Glutamatergic neuron (in vitro differentiated cells): ENCODE data around the gene MTCH1. TPM values are rescaled to one million over a fixed set of nuclear protein-coding genes. Genes with fewer than 3 reads are reported as not detected.

Source experiments
- DNase-seq: peaks from one replicate; pipeline ENCODE4 v3.0.0; 2022
- H3K27ac Mint-ChIP-seq: one replicate; pipeline ENCODE4 v1.8.0; 2020; ENCODE audit warnings: mild to moderate bottlenecking, mixed read lengths, inconsistent platforms; ENCODE audit not compliant: unreplicated experiment
- H3K27me3 Mint-ChIP-seq: one replicate; pipeline ENCODE4 v1.8.0; 2020; ENCODE audit warnings: mild to moderate bottlenecking, moderate library complexity, mixed read lengths, inconsistent platforms; ENCODE audit not compliant: unreplicated experiment
- H3K36me3 Mint-ChIP-seq: one replicate; pipeline ENCODE4 v1.8.0; 2020; ENCODE audit warnings: mild to moderate bottlenecking, mixed read lengths, inconsistent platforms; ENCODE audit not compliant: unreplicated experiment
- H3K4me1 Mint-ChIP-seq: one replicate; pipeline ENCODE4 v1.8.0; 2020; ENCODE audit warnings: mild to moderate bottlenecking, low read depth, mixed read lengths, inconsistent platforms; ENCODE audit not compliant: unreplicated experiment
- H3K4me3 Mint-ChIP-seq: one replicate; pipeline ENCODE4 v1.8.0; 2020; ENCODE audit warnings: mild to moderate bottlenecking, mixed read lengths, inconsistent platforms; ENCODE audit not compliant: unreplicated experiment
- H3K9me3 Mint-ChIP-seq: one replicate; pipeline ENCODE4 v1.8.0; 2020; ENCODE audit warnings: mild to moderate bottlenecking, moderate library complexity, mixed read lengths, inconsistent platforms; ENCODE audit not compliant: unreplicated experiment
- total RNA-seq: library from RNA; stranded (reverse); fragmentation: NEBNext Ultra II Directional; extraction: Animal tissue kit (Norgen Biotek cat#: 25700); gene quantifications from one replicate; pipeline ENCODE4 v1.2.1, GENCODE V29; 2021; ENCODE audit not compliant: unreplicated experiment
- TF ChIP-seq, protein P1 (sequence below): fragments of 200-600 bp; sonication (generic); IDR thresholded peaks from one replicate; pipeline ENCODE4 v1.5.0; 2021; ENCODE audit not compliant: partially characterized antibody, unreplicated experiment

The MTCH1 gene
- total RNA-seq, 1 donor from 2014 or later: 179 TPM

DNA sequence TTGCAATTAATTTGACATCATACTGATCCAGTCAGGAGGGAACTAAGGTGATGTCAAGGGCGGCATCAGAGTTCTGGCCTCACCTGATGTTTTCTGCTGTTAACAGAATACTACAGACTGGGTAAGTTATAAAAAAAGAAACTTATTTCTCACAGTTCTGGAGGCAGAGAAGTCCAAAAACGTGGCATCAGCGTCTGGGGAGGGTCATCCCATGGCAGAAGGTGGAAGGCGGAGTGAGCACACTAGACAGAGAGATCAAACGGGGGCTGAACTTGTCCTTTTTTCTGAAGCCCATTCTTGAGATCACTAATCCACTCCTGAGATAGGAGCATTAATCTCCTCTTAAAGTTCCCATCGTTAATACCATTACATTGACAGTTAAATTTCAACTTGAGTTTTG lies 3.3 kb upstream of the MTCH1 start:
- Mint-ChIP-seq H3K27ac (no peak overlapping the region), H3K36me3 (no peaks in the 10 kb centered on the region), H3K27me3 (peaks cover 9% of the 10 kb centered on the region), H3K4me3 (no peak overlapping the region), H3K9me3 (peaks cover 3% of the 10 kb centered on the region), H3K4me1 (peaks cover 3% of the 10 kb centered on the region)
- TF ChIP-seq, protein P1, sequence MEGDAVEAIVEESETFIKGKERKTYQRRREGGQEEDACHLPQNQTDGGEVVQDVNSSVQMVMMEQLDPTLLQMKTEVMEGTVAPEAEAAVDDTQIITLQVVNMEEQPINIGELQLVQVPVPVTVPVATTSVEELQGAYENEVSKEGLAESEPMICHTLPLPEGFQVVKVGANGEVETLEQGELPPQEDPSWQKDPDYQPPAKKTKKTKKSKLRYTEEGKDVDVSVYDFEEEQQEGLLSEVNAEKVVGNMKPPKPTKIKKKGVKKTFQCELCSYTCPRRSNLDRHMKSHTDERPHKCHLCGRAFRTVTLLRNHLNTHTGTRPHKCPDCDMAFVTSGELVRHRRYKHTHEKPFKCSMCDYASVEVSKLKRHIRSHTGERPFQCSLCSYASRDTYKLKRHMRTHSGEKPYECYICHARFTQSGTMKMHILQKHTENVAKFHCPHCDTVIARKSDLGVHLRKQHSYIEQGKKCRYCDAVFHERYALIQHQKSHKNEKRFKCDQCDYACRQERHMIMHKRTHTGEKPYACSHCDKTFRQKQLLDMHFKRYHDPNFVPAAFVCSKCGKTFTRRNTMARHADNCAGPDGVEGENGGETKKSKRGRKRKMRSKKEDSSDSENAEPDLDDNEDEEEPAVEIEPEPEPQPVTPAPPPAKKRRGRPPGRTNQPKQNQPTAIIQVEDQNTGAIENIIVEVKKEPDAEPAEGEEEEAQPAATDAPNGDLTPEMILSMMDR: no peak
- no peak for DNase-seq

DNA sequence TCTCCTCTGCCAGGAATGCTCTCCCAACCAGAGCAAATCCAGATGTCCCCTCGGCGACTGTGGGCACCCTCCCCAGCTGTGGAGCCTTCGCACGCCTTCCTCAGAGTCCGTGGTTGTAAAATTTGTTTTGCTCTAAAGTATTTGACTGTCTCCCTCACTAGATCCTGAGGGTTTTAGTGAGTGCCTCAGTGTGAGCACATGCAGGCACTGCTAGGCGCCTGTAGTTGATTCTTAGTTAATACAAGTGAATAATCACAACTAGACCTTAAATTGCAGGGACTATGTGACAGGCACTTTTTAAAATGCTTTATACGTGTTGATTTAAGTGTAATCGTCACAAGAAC lies 680 bp upstream of the MTCH1 start:
- no peak for DNase-seq
- H3K9me3 Mint-ChIP-seq: peaks cover 4% of the 10 kb centered on the region
- peaks cover 7% of the 10 kb centered on the region for H3K27me3 Mint-ChIP-seq
- H3K4me3 Mint-ChIP-seq: peak overlapping the region; percentile 93
- H3K27ac Mint-ChIP-seq: peak overlapping the region; percentile 97
- TF ChIP-seq, protein P1: no peak
- peaks cover 7% of the 10 kb centered on the region for H3K4me1 Mint-ChIP-seq
- H3K36me3 Mint-ChIP-seq: no peaks in the 10 kb centered on the region

DNA sequence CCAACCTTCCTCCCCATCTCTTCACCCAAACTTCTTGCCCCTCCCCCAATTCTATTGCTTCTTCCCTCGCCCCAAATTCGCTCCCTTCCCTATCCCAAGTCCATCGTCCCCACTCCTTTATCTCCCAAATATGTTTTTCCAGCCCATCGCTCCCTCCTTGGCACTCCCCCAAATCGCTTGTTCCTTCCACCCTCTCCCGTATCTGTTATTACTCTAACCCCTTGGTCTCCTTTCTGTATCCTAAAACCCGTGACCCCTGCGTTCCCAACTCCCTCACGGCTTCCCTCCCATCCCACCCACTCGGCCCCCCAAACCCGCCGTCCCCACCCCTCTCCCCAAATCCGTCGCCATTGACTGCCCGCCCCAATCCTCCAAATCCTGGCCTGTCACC lies 584 bp downstream of the MTCH1 start:
- TF ChIP-seq, protein P1: no peak
- no peak overlapping the region for H3K27ac Mint-ChIP-seq
- H3K27me3 Mint-ChIP-seq: peaks cover 7% of the 10 kb centered on the region
- no peak overlapping the region for H3K4me3 Mint-ChIP-seq
- H3K4me1 Mint-ChIP-seq: peaks cover 17% of the 10 kb centered on the region
- H3K36me3 Mint-ChIP-seq: no peaks in the 10 kb centered on the region
- peaks cover 5% of the 10 kb centered on the region for H3K9me3 Mint-ChIP-seq
- DNase-seq: no peak

DNA sequence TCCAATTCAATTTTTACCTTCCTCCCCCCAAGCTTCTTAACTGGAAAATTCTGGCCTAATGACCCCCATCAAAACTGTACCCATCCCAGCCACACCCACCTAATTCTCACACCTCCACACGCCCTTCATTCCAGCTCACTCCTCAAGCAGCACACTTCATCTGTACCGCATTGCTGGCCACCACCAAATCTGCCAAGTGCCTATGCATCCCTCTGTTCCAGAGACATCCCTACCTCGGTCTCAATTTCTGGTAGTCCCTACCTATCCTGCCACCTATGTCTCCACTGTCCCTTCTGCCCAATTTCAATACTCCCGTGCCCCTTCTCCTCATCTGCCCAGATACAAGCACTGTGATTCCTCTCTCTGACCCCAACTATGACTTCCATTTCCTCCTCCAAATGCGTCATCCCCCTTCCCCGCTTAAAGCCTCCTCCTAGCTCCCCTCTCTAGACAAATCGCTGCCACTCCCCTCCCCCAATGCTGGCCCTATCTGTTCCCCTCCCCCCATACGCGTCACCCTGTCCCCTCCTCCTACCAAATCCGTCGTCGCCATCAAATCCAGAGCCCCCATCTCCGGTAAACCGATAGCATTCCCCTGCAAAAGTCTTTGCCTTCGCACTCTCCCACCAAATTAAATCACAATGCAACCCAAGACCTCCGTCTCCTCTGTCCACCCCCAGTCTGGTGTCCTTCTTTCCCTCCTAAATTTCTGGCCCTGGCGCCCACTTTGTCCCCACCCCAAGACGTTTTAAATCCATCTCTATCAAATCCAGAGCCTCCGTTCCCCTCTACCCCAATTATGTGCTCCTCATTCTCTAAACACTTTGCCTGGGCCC lies 1.2 kb downstream of the MTCH1 start:
- H3K27ac Mint-ChIP-seq: no peak overlapping the region
- H3K4me3 Mint-ChIP-seq: no peak overlapping the region
- peaks cover 7% of the 10 kb centered on the region for H3K9me3 Mint-ChIP-seq
- H3K27me3 Mint-ChIP-seq: peaks cover 7% of the 10 kb centered on the region
- TF ChIP-seq, protein P1: no peak
- peak; percentile 62 for DNase-seq
- no peaks in the 10 kb centered on the region for H3K36me3 Mint-ChIP-seq
- peaks cover 23% of the 10 kb centered on the region for H3K4me1 Mint-ChIP-seq

DNA sequence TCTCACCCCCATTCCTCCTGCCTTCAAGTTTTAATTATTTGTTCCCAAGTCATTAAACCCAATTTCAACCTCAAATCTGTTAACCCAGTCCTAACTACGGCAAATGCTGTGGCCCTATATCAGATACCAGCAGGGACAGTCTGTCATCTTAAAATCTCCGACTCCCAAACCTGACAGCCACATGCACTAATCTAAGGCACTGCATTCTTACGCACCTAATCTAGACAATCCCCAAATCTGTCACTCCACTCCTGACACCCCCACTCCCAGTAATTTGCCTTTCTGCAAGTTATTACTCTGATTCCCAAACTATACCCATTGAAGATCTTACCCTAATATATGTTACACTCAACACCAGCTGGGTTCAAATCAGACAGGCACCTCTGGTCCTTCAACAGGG lies 2.5 kb downstream of the MTCH1 start:
- no peak overlapping the region for H3K27ac Mint-ChIP-seq
- peaks cover 34% of the 10 kb centered on the region for H3K4me1 Mint-ChIP-seq
- no peaks in the 10 kb centered on the region for H3K36me3 Mint-ChIP-seq
- no peak overlapping the region for H3K4me3 Mint-ChIP-seq
- TF ChIP-seq, protein P1: no peak
- peaks cover 7% of the 10 kb centered on the region for H3K9me3 Mint-ChIP-seq
- peaks cover 7% of the 10 kb centered on the region for H3K27me3 Mint-ChIP-seq
- DNase-seq: no peak
